H1 (cell line): ENCODE results near the gene SLC35A3. TPM values are rescaled to one million over a fixed set of nuclear protein-coding genes. Genes with fewer than 3 reads are reported as not detected.

Source experiments
- HDAC2 ChIP-seq, 2 experiments: fragments of 300-600 bp in 1 of 2; sonication (generic) in 1 of 2; IDR thresholded peaks; 2 replicates each; pipeline ENCODE4 v1.6.1; 2011 to 2012; ENCODE audit warnings: low read depth in 2 of 2, low read length in 2 of 2, mild to moderate bottlenecking in 2 of 2, moderate library complexity in 2 of 2, borderline replicate concordance in 1 of 2, inconsistent platforms in 1 of 2
- USF2 ChIP-seq: IDR thresholded peaks from 2 replicates; pipeline ENCODE4 v1.6.1; 2011; ENCODE audit warnings: low read length, improper control_type of control experiment
- polyA plus RNA-seq, 7 experiments: library from polyadenylated mRNA; depleted of rRNA in 3 of 7; stranded (reverse) in 5 of 7; unstranded in 2 of 7; fragments of >200 nt in 5 of 7; fragments of 200-250 nt in 2 of 7; gene quantifications; 1 replicate in 5 of 7; 2 replicates in 1 of 7; 4 replicates in 1 of 7; pipeline versions ENCODE4 v1.2.1 to v1.2.3, GENCODE V29; 2011 to 2013; ENCODE audit warnings: missing spikeins in 2 of 7, mixed read lengths in 2 of 7
- total RNA-seq: library from RNA; stranded (reverse); fragmentation: NEBNext Ultra II Directional; extraction: Animal tissue kit (Norgen Biotek cat#: 25700); gene quantifications from 2 replicates; pipeline ENCODE4 v1.2.1, GENCODE V29; 2021

The SLC35A3 gene
- total and polyA plus RNA-seq, 2 of the 8 experiments (the other 6 are each of a cell fraction or from before 2014, with no cell fraction given) = 3.0 to 13.8 TPM

DNA sequence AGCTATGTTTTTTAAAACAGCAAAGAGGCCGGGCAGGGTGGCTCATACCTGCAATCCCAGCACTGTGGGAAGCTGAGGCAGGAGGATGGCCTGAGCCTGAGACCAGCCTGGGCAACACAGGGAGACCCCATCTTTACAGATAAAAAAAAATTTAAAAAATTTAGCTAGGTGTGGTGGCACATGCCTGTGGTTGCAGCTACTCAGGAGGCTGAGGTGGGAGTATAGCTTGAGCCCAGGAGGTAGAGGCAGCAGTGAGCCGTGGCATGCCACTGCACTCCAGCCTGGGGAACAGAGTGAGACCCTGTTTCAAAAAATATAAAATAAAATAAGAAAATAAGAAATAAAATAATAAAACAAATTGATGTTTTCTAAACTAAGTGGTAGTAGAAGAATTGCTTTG, 8.4 kb downstream of the SLC35A3 start (continued):
- TF ChIP-seq HDAC2 (IDR thresholded peaks at IDR 0.05; ENCODE audit: borderline replicate concordance in 1 of 2, low read depth in 2 of 2, low read length in 2 of 2) = no peak
- TF ChIP-seq USF2 = no peak
